GM23338 (cell line): Measurements from ENCODE around the gene SSTR4. TPM values are rescaled to one million over a fixed set of nuclear protein-coding genes. Genes with fewer than 3 reads are reported as not detected.

Experiments
- ATAC-seq: fragments of 200-7000 bp; cut with Tn5 transposase; 3 replicates; pipeline ENCODE4 v1.9.1; 2020
- DNase-seq: peaks from one replicate; pipeline ENCODE4 v3.0.0-alpha.2; 2015; ENCODE audit warnings: low spot score
- H2AFZ ChIP-seq: fragments of 200-600 bp; sonication (generic); 2 replicates; pipeline ENCODE4 v1.8.0; 2016; ENCODE audit warnings: antibody characterized with exemption, mild to moderate bottlenecking, moderate library complexity
- H3F3A ChIP-seq: fragments of 200-600 bp; sonication (generic); replicated peaks from 2 replicates; pipeline ENCODE4 v1.8.0; 2017; ENCODE audit warnings: antibody characterized with exemption, mixed run types, low read depth
- H3K27ac ChIP-seq: fragments of 200-600 bp; sonication (generic); 2 replicates; pipeline ENCODE4 v1.6.1; 2016; ENCODE audit warnings: low read depth
- H3K27me3 ChIP-seq: fragments of 200-600 bp; sonication (generic); 2 replicates; pipeline ENCODE4 v1.8.0; 2016; ENCODE audit warnings: mild to moderate bottlenecking, mixed run types, moderate library complexity; ENCODE audit not compliant: insufficient read depth
- H3K36me3 ChIP-seq: fragments of 200-600 bp; sonication (generic); 2 replicates; pipeline ENCODE4 v1.8.0; 2016; ENCODE audit warnings: mild to moderate bottlenecking; ENCODE audit not compliant: insufficient read depth
- H3K4me1 ChIP-seq: fragments of 200-600 bp; sonication (generic); 2 replicates; pipeline ENCODE4 v1.8.0; 2016; ENCODE audit warnings: mild to moderate bottlenecking, moderate library complexity; ENCODE audit not compliant: insufficient read depth
- H3K4me2 ChIP-seq: fragments of 200-600 bp; sonication (generic); 2 replicates; pipeline ENCODE4 v1.7.1; 2017; ENCODE audit warnings: mixed run types
- H3K4me3 ChIP-seq: fragments of 200-600 bp; sonication (generic); 2 replicates; pipeline ENCODE4 v1.6.1; 2016; ENCODE audit warnings: mixed run types
- H3K79me2 ChIP-seq: fragments of 200-600 bp; sonication (generic); replicated peaks from 2 replicates; pipeline ENCODE4 v1.8.0; 2017; ENCODE audit warnings: mild to moderate bottlenecking; ENCODE audit not compliant: insufficient read depth
- H3K9me2 ChIP-seq: fragments of 200-600 bp; sonication (generic); 2 replicates; pipeline ENCODE4 v1.8.0; 2017; ENCODE audit not compliant: insufficient read depth
- H4K20me1 ChIP-seq: fragments of 200-600 bp; sonication (generic); replicated peaks from 2 replicates; pipeline ENCODE4 v1.8.0; 2017; ENCODE audit warnings: mild to moderate bottlenecking; ENCODE audit not compliant: insufficient read depth
- H3K27ac Mint-ChIP-seq: 2 replicates; pipeline ENCODE4 v1.8.0; 2020; ENCODE audit warnings: inconsistent platforms, mild to moderate bottlenecking, moderate library complexity, mixed read lengths
- H3K27me3 Mint-ChIP-seq: 3 replicates; pipeline ENCODE4 v1.8.0; 2022; ENCODE audit warnings: low read depth, mild to moderate bottlenecking, moderate library complexity, mixed read lengths, inconsistent platforms; ENCODE audit not compliant: insufficient read depth, poor library complexity
- H3K36me3 Mint-ChIP-seq: 3 replicates; pipeline ENCODE4 v1.8.0; 2021; ENCODE audit warnings: low read depth, mild to moderate bottlenecking, inconsistent platforms, moderate library complexity, mixed read lengths
- H3K4me1 Mint-ChIP-seq: 3 replicates; pipeline ENCODE4 v1.8.0; 2020; ENCODE audit warnings: mild to moderate bottlenecking, inconsistent platforms, mixed read lengths
- H3K4me3 Mint-ChIP-seq: 3 replicates; pipeline ENCODE4 v1.8.0; 2021; ENCODE audit warnings: moderate library complexity, mild to moderate bottlenecking, inconsistent platforms, mixed read lengths
- H3K9me3 Mint-ChIP-seq: 3 replicates; pipeline ENCODE4 v1.8.0; 2020; ENCODE audit warnings: moderate library complexity, mild to moderate bottlenecking, inconsistent platforms, mixed read lengths
- CREB1 ChIP-seq: fragments of 250-450 bp; sonication (Bioruptor Pico); IDR thresholded peaks from 2 replicates; pipeline ENCODE4 v1.5.0; 2020; ENCODE audit warnings: low read depth, mild to moderate bottlenecking, moderate library complexity
- CTCF ChIP-seq, 2 experiments: fragments of 200-600 bp in 1 of 2; sonication (generic) in 1 of 2; conservative IDR thresholded peaks; 2 replicates each; pipeline versions ENCODE4 v1.5.1 to v1.6.1; 2016 to 2017; ENCODE audit warnings: antibody characterized with exemption in 2 of 2, low read depth in 2 of 2, mild to moderate bottlenecking in 2 of 2, moderate library complexity in 1 of 2
- EZH2 ChIP-seq: fragments of 200-600 bp; sonication (generic); IDR thresholded peaks from one replicate; pipeline ENCODE4 v1.8.0; 2017; ENCODE audit warnings: antibody characterized with exemption, mild to moderate bottlenecking, low read depth; ENCODE audit not compliant: unreplicated experiment
- EZH2phosphoT487 ChIP-seq: fragments of 200-600 bp; sonication (generic); IDR thresholded peaks from one replicate; pipeline ENCODE4 v1.8.1; 2018; ENCODE audit warnings: antibody characterized with exemption; ENCODE audit not compliant: unreplicated experiment
- NANOG ChIP-seq: IDR thresholded peaks from 2 replicates; pipeline ENCODE4 v1.6.1; 2016; ENCODE audit warnings: antibody characterized with exemption, borderline replicate concordance
- STAT1 ChIP-seq: IDR thresholded peaks from one replicate; pipeline ENCODE4 v1.6.1; 2016; ENCODE audit warnings: antibody characterized with exemption; ENCODE audit not compliant: unreplicated experiment
- ZNF114 ChIP-seq: fragments of 250-450 bp; sonication (Bioruptor Pico); IDR thresholded peaks from 2 replicates; pipeline ENCODE4 v1.5.0; 2020; ENCODE audit warnings: mild to moderate bottlenecking, moderate library complexity
- ZNF462 ChIP-seq: fragments of 250-450 bp; sonication (Bioruptor Pico); IDR thresholded peaks from 2 replicates; pipeline ENCODE4 v1.5.0; 2020; ENCODE audit warnings: mild to moderate bottlenecking, moderate library complexity
- polyA plus RNA-seq: library from polyadenylated mRNA; unstranded; fragments of >200 nt; fragmentation: Nextera tagmentation; extraction: Ambion mirVana; gene quantifications from 2 replicates; pipeline ENCODE4 v1.2.1, GENCODE V29; 2016
- total RNA-seq: library from RNA; depleted of rRNA; stranded (reverse); fragments of >200 nt; shearing (Covaris generic); gene quantifications from 2 replicates; pipeline ENCODE4 v1.2.3, GENCODE V29; 2014

The SSTR4 gene
- total and polyA plus RNA-seq, 2 experiments from 2014 or later, result not detected

GRCh38 chr20:23032056-23032749, 2.9 kb upstream of the SSTR4 start:
- Histone ChIP-seq H3K27me3 (peaks cover 37% of the 10 kb centered on the region), H3K27ac (no peak overlapping the region), H3K4me2 (no peak overlapping the region), H3K36me3 (no peaks in the 10 kb centered on the region), H2AFZ (no peak overlapping the region), H4K20me1 (no peaks in the 10 kb centered on the region), H3K4me1 (no peaks in the 10 kb centered on the region), H3F3A (no peaks in the 10 kb centered on the region), H3K4me3 (no peak overlapping the region), H3K79me2 (no peaks in the 10 kb centered on the region), H3K9me2 (0 out of 2 replicates have a peak, but pooled peaks cover 6% of the 10 kb centered on the region)
- Mint-ChIP-seq H3K4me1 (peaks cover 2% of the 10 kb centered on the region; the same call in 2 of the 3 replicates), H3K27ac (no peak overlapping the region), H3K36me3 (no peaks in the 10 kb centered on the region), H3K4me3 (no peak overlapping the region), H3K27me3 (peaks cover 33% of the 10 kb centered on the region), H3K9me3 (no peaks in the 10 kb centered on the region)
- DNase-seq (no peak), ATAC-seq (no peak)
- TF ChIP-seq CTCF (conservative IDR thresholded peaks at IDR 0.05; ENCODE audit: low read depth in 2 of 2) (no peak), EZH2 (no peak)

- peaks cover 34% of the 10 kb centered on the region for H3K27me3 Mint-ChIP-seq
- DNase-seq, result no peak
Measured at GRCh38 chr20:23032750-23033078, 2.4 kb upstream of the SSTR4 start.

GRCh38 chr20:23033918-23034317, 1.2 kb upstream of the SSTR4 start:
- H4K20me1 ChIP-seq, result no peaks in the 10 kb centered on the region
- no peak overlapping the region for H3K27ac ChIP-seq
- DNase-seq, result no peak
- no peaks in the 10 kb centered on the region for H3K36me3 Mint-ChIP-seq
- no peaks in the 10 kb centered on the region for H3K4me1 ChIP-seq
- no peaks in the 10 kb centered on the region for H3K36me3 ChIP-seq
- H3F3A ChIP-seq, result no peaks in the 10 kb centered on the region
- H2AFZ ChIP-seq, result no peak overlapping the region
- no peak overlapping the region for H3K27ac Mint-ChIP-seq
- peaks cover 43% of the 10 kb centered on the region for H3K27me3 Mint-ChIP-seq
- 0 out of 2 replicates have a peak, but pooled peaks cover 4% of the 10 kb centered on the region for H3K9me2 ChIP-seq
- no peak overlapping the region for H3K4me2 ChIP-seq
- H3K4me1 Mint-ChIP-seq, result peaks cover 3% of the 10 kb centered on the region; the same call in 2 of the 3 replicates
- peaks cover 51% of the 10 kb centered on the region for H3K27me3 ChIP-seq
- no peak for ATAC-seq
- no peaks in the 10 kb centered on the region for H3K79me2 ChIP-seq
- no peaks in the 10 kb centered on the region for H3K9me3 Mint-ChIP-seq
- H3K4me3 ChIP-seq, result no peak overlapping the region
- no peak overlapping the region for H3K4me3 Mint-ChIP-seq
- TF ChIP-seq NANOG (no peak), ZNF114 (CRISPR knock-in tag) (no peak), ZNF462 (CRISPR knock-in tag) (no peak), EZH2phosphoT487 (no peak), STAT1 (no peak)

More at GRCh38 chr20:23032750-23033078, 2.4 kb upstream of the SSTR4 start:
- H3K4me3 ChIP-seq, result no peak overlapping the region
- no peaks in the 10 kb centered on the region for H3F3A ChIP-seq
- Mint-ChIP-seq H3K4me3 (no peak overlapping the region), H3K4me1 (peaks cover 3% of the 10 kb centered on the region; the same call in 2 of the 3 replicates), H3K36me3 (no peaks in the 10 kb centered on the region), H3K9me3 (no peaks in the 10 kb centered on the region), H3K27ac (no peak overlapping the region)
- no peak overlapping the region for H2AFZ ChIP-seq
- no peak overlapping the region for H3K27ac ChIP-seq
- TF ChIP-seq CREB1 (CRISPR knock-in tag), result no peak
- no peak for TF ChIP-seq EZH2phosphoT487
- no peaks in the 10 kb centered on the region for H3K4me1 ChIP-seq
- H3K79me2 ChIP-seq, result no peaks in the 10 kb centered on the region
- no peaks in the 10 kb centered on the region for H3K36me3 ChIP-seq
- H3K27me3 ChIP-seq, result peaks cover 42% of the 10 kb centered on the region
- no peak for ATAC-seq
- no peak overlapping the region for H3K4me2 ChIP-seq
- 0 out of 2 replicates have a peak, but pooled peaks cover 6% of the 10 kb centered on the region for H3K9me2 ChIP-seq
- H4K20me1 ChIP-seq, result no peaks in the 10 kb centered on the region
